Measurements from ENCODE around the gene NFATC1.
A peak's percentile ranks its signal among the peaks of the same experiment; 100 is the strongest.

The NFATC1 gene

DNA sequence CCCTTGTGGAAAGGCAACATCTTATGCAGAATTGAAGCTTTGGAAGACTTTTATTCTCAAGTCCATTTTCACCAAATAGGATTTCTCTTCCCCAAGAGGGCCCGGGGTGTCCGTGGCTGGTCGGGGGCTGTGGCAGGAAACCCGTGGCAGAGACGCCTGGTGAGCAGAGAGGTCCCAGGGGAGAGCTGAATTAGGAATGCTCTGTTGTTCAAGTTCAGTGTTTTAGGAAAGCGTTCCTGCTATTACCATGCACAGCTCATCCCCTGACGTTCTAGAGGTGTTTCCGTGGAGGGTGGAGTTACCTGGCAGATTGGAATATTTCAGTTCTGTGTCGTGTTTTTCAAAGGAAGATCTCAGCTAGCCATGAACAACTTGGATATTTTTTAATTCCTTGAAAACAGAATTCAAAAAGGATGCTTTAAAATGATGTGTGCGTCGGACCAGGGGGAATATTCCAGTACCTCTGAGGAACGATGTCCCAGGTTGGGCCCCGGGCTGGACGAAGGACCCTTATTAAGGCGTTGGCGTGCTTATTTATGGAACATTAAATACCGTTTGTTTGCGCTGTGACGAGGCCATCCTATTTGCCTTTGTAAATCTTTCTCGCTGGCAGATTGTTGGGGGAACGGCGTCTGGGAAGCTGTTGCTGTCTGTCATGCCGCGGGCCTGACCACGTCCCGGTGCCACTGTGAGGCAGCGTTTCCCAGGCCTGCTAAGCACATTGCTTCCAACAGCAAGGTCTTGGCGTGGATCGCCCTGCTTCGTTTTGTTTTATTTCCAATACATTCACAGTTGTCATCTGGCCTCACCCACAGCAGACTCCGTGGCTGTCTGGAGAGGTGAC lies 8.2 kb downstream of the NFATC1 start:
- no peak for DNase-seq (ENCODE audit: low read depth in 2 of 2, low spot score in 1 of 2)

DNA sequence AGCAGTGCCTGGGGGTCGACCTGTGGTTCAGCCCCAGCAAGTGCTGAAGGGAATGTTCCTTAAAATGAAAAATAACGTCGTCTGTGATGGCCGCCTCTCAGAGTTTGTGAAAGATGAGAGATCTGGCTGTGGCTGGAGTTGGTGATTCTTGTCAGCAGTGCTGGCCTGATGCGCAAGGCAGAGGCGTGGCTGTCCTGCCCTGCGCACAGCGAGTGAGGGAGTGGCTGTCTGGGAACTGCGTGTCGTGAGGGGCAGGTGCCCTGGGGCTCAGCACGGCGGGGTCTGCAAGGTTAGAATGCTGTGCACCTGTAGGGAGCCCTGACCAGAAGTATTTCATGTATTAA lies 8.8 kb downstream of the NFATC1 start:
- no peak for DNase-seq (ENCODE audit: low read depth in 2 of 2, low spot score in 1 of 2)

DNA sequence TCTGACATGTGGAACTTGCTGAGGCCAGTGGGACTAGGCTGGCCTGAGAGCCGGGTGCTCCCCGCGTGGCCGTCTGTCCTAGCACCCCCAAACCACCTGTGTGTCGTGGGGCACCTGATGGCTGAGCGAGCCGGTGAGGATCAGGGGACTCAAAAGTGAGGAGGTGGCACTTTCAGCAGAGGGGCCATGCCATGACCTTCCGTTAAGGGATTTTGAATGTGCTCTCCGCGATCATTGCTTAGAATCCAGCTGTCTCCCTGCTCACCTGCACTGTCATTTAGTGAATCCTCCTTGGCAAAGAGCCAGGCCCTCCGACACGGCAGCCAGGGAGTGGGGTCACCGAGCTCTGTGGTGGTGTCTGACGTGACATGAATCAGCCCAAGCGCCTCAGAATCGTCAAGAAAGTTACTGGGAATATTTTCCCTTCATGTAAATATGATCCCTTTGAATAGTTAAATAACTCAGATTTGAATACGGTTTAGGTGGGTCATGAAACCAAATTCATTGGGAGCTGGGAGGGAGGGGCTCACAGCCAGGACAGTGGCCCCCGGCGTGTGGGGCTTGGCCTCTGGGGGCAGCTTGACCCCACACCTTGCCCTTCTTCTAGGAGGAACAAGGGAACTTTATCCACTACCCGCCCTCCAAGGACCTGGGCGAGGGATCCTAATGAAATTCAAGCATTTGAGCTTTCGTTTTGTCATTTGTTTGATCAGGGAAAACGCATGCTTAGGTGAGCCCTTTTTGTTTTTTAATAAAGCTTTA lies 9.5 kb downstream of the NFATC1 start:
- DNase-seq (ENCODE audit: low read depth in 2 of 2, low spot score in 1 of 2), result no peak

GRCh38 chr18:79405781-79406575 lies 10.2 kb downstream of the NFATC1 start:
- peak in 1 of 2 donors; percentile 74 for DNase-seq (ENCODE audit: low read depth in 2 of 2, low spot score in 1 of 2)

- no peak for DNase-seq (ENCODE audit: low read depth in 2 of 2, low spot score in 1 of 2)
Observed at GRCh38 chr18:79406708-79407107, 11.0 kb downstream of the NFATC1 start.

DNA sequence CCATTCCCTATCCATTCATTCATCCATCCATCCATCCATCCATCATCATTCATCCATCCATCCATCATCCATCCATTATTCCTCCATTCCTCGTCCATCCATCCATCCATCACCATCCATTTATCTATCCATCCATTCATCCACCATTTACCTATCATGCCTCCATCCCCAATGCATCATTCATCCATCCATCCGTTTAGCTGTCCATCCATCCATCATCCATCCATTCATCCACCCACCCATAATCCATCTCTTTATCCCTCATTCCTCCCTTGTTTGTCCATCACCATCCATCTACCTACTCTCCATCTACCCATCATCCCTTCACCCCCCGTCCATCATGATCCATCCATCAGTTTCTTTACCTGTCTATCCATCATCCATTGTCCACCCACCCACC lies 13.6 kb downstream of the NFATC1 start:
- no peak for DNase-seq (ENCODE audit: low read depth in 2 of 2, low spot score in 1 of 2)

DNA sequence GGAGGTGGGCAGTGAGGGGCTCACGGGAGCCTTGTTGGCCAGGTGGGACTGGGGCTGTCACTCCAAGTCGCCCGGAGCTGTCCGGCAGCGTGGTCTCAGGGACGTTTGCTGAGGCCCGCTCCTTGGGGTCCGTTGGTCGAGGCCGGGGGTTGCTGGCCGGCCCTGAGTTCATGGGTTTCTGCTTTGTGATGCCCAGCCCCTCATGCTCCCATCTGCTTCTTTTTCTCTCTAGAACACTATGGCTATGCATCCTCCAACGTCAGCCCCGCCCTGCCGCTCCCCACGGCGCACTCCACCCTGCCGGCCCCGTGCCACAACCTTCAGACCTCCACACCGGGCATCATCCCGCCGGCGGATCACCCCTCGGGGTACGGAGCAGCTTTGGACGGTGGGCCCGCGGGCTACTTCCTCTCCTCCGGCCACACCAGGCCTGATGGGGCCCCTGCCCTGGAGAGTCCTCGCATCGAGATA lies 14.5 kb downstream of the NFATC1 start:
- no peak for DNase-seq (ENCODE audit: low read depth in 2 of 2, low spot score in 1 of 2)

GRCh38 chr18:79410731-79411613 lies 15.2 kb downstream of the NFATC1 start:
- DNase-seq (ENCODE audit: low read depth in 2 of 2, low spot score in 1 of 2), result no peak

DNA sequence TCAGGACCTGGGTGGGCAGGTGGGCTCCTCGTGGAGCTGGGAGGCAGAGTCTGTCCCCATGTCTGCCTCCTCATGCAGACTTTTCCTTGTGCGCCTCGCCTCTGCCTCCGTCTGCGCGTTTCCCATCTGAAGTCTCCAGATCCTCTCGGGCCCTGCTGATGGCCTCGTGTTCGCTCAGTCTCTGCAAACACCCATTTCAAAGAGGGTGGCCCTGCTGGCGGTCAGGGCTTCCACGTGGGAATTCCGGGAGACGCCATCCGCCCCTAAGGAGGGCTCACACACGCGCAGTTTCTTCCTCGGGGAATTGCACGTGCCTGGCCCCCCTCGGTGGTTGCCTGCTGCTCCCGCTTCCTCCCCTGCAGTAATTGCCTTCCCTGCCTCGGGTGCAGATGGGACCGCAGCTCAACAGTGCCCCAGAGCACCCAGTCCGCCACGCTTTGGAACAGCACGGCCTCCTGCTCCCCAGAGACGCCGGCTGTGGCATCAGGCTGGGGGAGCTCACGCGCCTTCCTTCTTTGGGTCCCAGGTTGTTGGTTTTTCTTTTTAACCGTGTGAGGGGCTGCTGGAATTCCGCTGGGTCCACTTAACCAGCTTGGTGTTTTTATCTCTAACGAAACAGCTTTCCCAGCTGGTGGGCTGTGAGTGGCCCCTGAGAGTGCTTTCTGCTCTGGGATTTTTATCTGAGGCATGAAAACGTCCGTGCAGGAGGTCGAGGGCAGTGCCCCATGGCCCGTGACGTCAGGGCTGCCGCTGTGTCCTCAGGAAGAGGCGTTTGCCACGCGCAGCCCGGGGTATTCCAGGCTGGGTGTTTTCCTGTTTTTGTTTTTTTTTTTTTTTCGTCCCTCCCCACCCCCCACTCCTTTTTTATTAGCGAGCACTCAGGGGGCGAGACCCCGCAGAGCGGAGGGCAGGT lies 16.1 kb downstream of the NFATC1 start:
- DNase-seq (ENCODE audit: low read depth in 2 of 2, low spot score in 1 of 2), result no peak

GRCh38 chr18:79413025-79413424 lies 17.3 kb downstream of the NFATC1 start:
- no peak for DNase-seq (ENCODE audit: low read depth in 2 of 2, low spot score in 1 of 2)

- no peak for DNase-seq (ENCODE audit: low read depth in 2 of 2, low spot score in 1 of 2)
Observed at GRCh38 chr18:79413426-79413825, 17.7 kb downstream of the NFATC1 start.

DNA sequence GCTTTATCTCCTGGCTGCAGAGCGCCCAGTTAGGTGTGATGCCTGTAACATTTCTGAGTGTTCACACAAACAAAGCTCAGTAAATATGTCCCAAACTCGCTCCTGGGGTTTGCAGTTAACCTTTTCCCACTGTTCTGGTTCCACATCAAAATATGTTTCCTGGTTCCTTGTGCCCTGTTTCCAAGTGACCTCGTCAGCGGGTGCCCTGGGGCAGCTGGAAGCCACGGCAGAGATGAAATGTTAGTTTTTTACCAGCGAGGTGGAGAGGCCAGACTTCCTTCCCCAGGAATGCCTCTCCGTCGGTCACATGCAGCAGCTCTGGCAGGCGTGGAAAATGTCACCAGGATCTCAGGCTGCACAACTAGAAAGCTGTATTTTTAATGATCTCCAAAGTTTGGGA lies 18.2 kb downstream of the NFATC1 start:
- no peak for DNase-seq (ENCODE audit: low read depth in 2 of 2, low spot score in 1 of 2)

GRCh38 chr18:79416022-79416676 lies 20.4 kb downstream of the NFATC1 start:
- no peak for DNase-seq (ENCODE audit: low read depth in 2 of 2, low spot score in 1 of 2)

- DNase-seq (ENCODE audit: low read depth in 2 of 2, low spot score in 1 of 2), result no peak
Observed at GRCh38 chr18:79416677-79417052, 20.9 kb downstream of the NFATC1 start.

GRCh38 chr18:79418236-79418635 lies 22.5 kb downstream of the NFATC1 start:
- no peak for DNase-seq (ENCODE audit: low read depth in 2 of 2, low spot score in 1 of 2)

- no peak for DNase-seq (ENCODE audit: low read depth in 2 of 2, low spot score in 1 of 2)
Observed at GRCh38 chr18:79418642-79419041, 22.9 kb downstream of the NFATC1 start.

DNA sequence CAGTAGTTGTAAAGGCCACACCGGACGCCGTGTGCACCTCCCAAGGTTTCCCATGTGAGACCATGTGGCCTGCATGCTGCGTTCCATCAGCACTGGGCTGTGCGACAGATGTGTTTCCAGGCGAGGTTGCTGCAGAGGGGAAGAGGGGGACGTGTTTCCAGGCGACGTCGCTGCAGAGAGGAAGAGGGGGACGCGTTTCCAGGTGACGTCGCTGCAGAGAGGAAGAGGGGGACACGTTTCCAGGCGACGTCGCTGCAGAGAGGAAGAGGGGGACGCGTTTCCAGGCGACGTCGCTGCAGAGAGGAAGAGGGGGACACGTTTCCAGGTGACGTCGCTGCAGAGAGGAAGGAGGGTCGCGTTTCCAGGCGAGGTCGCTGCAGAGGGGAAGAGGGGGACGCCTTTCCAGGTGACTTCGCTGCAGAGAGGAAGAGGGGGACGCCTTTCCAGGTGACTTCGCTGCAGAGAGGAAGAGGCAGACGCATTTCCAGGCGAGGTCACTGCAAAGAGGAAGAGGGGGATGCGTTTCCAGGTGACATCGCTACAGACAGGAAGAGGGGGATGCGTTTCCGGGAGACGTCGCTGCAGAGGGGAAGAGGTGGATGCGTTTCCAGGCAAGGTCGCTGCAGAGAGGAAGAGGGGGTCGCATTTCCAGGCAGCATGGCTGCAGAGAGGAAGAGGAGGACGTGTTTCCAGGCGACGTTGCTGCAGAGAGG lies 24.5 kb downstream of the NFATC1 start:
- no peak for DNase-seq (ENCODE audit: low read depth in 2 of 2, low spot score in 1 of 2)

DNA sequence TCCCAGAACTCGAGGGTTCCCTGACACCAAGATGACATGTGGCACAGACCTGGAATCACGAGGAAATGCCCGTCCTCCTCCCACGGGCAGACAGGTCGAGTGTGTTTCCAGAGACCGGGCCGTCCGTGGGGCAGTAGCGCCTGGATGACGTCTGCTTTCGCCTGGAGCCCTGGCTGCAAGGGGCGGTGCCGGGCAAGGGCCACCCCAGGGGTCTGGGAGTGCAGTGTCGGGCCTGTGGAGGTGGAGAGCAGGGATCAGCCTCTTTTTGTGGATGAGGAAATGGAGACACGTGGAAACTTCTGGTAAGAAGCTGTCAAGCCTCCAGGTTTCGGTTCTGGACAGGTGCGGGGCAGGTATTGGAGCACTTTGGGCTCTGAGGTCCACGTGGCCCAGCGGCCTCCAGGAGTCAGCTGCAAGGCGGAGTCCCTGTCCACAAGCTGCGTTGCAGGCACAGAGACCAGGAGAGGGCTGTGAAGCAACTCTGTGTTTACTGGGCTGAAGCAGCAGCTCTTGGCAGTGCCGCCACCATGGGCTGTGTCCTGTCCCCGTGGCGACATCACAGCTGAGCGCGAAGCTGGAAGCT lies 25.6 kb downstream of the NFATC1 start:
- DNase-seq (ENCODE audit: low read depth in 2 of 2, low spot score in 1 of 2), result no peak

Measured in stimulated activated CD8-positive, alpha-beta memory T cell treated with anti-CD3 and anti-CD28 coated beads, Interleukin-4, amount 100 ng/mL, for 1 hour (primary cell).